Measurements from ENCODE around the gene RPS6KB1.
"Not testable (repeated sequence)": the region's sequence is repeated elsewhere in the genome, so short reads cannot be mapped to it uniquely, and the experiment has no call there.

RPS6KB1 gene

GRCh38 chr17:59851439-59852375, 41.2 kb upstream of the RPS6KB1 start:
- Histone ChIP-seq H3K27ac (ENCODE audit: low read depth, low read length) (no peak overlapping the region), H3K4me2 (ENCODE audit: low read length) (no peak overlapping the region), H3K27me3 (ENCODE audit: control insufficient read depth, low read length) (no peaks in the 10 kb centered on the region), H3K36me3 (ENCODE audit: control insufficient read depth, low read length) (no peaks in the 10 kb centered on the region), H3K4me3 (ENCODE audit: low read length) (no peak overlapping the region), H3K79me2 (ENCODE audit: control insufficient read depth, low read length) (peaks cover 19% of the 10 kb centered on the region; the same call in 1 of the 2 replicates), H3F3A (ENCODE audit: control insufficient read depth, insufficient read depth) (peaks cover 5% of the 10 kb centered on the region), H3K9me3 (ENCODE audit: control insufficient read depth, insufficient read depth, low read length) (no peaks in the 10 kb centered on the region), H4K20me1 (ENCODE audit: control insufficient read depth, insufficient read depth, low read depth, low read length) (no peaks in the 10 kb centered on the region), H3K4me1 (ENCODE audit: control insufficient read depth, low read length) (peaks cover 48% of the 10 kb centered on the region), H3K9me2 (replicated peaks; ENCODE audit: control insufficient read depth, low read length) (no peaks in the 10 kb centered on the region)
- no peak for TF ChIP-seq EZH2phosphoT487 (IDR thresholded peaks at IDR 0.05; ENCODE audit: borderline replicate concordance, low read length)
- no peak for TF ChIP-seq CTCF (IDR thresholded peaks at IDR 0.05; ENCODE audit: low read depth, low read length, poor library complexity, severe bottlenecking)

- not testable (repeated sequence) for H3K27me3 ChIP-seq (ENCODE audit: control insufficient read depth, low read length); H3K36me3 ChIP-seq (ENCODE audit: control insufficient read depth, low read length); H4K20me1 ChIP-seq (ENCODE audit: control insufficient read depth, insufficient read depth, low read depth, low read length); H3K9me2 ChIP-seq (replicated peaks; ENCODE audit: control insufficient read depth, low read length); H3F3A ChIP-seq (ENCODE audit: control insufficient read depth, insufficient read depth); H3K9me3 ChIP-seq (ENCODE audit: control insufficient read depth, insufficient read depth, low read length)
- Histone ChIP-seq H3K4me3 (ENCODE audit: low read length) (peak overlapping the region; percentile 15), H3K79me2 (ENCODE audit: control insufficient read depth, low read length) (peaks cover 19% of the 10 kb centered on the region; the same call in 1 of the 2 replicates), H3K4me1 (ENCODE audit: control insufficient read depth, low read length) (peaks cover 37% of the 10 kb centered on the region), H3K4me2 (ENCODE audit: low read length) (peak overlapping the region; percentile 57), H3K27ac (ENCODE audit: low read depth, low read length) (peak overlapping the region; percentile 38; the same call in 1 of the 2 replicates)
These were observed 40.1 kb upstream of the RPS6KB1 start for GRCh38 chr17:59852847-59853167.

- peaks cover 32% of the 10 kb centered on the region for H3K4me1 ChIP-seq (ENCODE audit: control insufficient read depth, low read length)
- H3K4me3 ChIP-seq (ENCODE audit: low read length): peak overlapping the region; percentile 16
These were observed 39.6 kb upstream of the RPS6KB1 start for GRCh38 chr17:59853168-59853918.

GRCh38 chr17:59853919-59854729, 38.8 kb upstream of the RPS6KB1 start:
- Histone ChIP-seq H3F3A (ENCODE audit: control insufficient read depth, insufficient read depth) (peaks cover 10% of the 10 kb centered on the region), H3K4me2 (ENCODE audit: low read length) (peak overlapping the region; percentile 57; the same call in 1 of the 2 replicates), H3K27ac (ENCODE audit: low read depth, low read length) (peak overlapping the region; percentile 38; the same call in 1 of the 2 replicates), H3K4me3 (ENCODE audit: low read length) (peak overlapping the region; percentile 16; the same call in 1 of the 2 replicates), H3K4me1 (ENCODE audit: control insufficient read depth, low read length) (peaks cover 24% of the 10 kb centered on the region), H3K79me2 (ENCODE audit: control insufficient read depth, low read length) (peaks cover 18% of the 10 kb centered on the region; the same call in 1 of the 2 replicates)
- not testable (repeated sequence) for H3K27me3 ChIP-seq (ENCODE audit: control insufficient read depth, low read length); H3K9me2 ChIP-seq (replicated peaks; ENCODE audit: control insufficient read depth, low read length); H4K20me1 ChIP-seq (ENCODE audit: control insufficient read depth, insufficient read depth, low read depth, low read length); H3K36me3 ChIP-seq (ENCODE audit: control insufficient read depth, low read length); H3K9me3 ChIP-seq (ENCODE audit: control insufficient read depth, insufficient read depth, low read length)

More at GRCh38 chr17:59853168-59853918, 39.6 kb upstream of the RPS6KB1 start:
- no peaks in the 10 kb centered on the region for H3K9me3 ChIP-seq (ENCODE audit: control insufficient read depth, insufficient read depth, low read length)
- no peaks in the 10 kb centered on the region for H3K36me3 ChIP-seq (ENCODE audit: control insufficient read depth, low read length)
- H4K20me1 ChIP-seq (ENCODE audit: control insufficient read depth, insufficient read depth, low read depth, low read length): no peaks in the 10 kb centered on the region
- peaks cover 6% of the 10 kb centered on the region for H3F3A ChIP-seq (ENCODE audit: control insufficient read depth, insufficient read depth)
- peak overlapping the region; percentile 57 for H3K4me2 ChIP-seq (ENCODE audit: low read length)
- H3K27me3 ChIP-seq (ENCODE audit: control insufficient read depth, low read length): no peaks in the 10 kb centered on the region
- peak overlapping the region; percentile 38 for H3K27ac ChIP-seq (ENCODE audit: low read depth, low read length)
- H3K9me2 ChIP-seq (replicated peaks; ENCODE audit: control insufficient read depth, low read length): no peaks in the 10 kb centered on the region
- peaks cover 18% of the 10 kb centered on the region; the same call in 1 of the 2 replicates for H3K79me2 ChIP-seq (ENCODE audit: control insufficient read depth, low read length)
- peak; percentile 79 for TF ChIP-seq CTCF (IDR thresholded peaks at IDR 0.05; ENCODE audit: low read depth, low read length, poor library complexity, severe bottlenecking)
- no peak for TF ChIP-seq EZH2phosphoT487 (IDR thresholded peaks at IDR 0.05; ENCODE audit: borderline replicate concordance, low read length)

All from DOHH2 (cell line).